Karpas-422 (cell line): ENCODE results near the gene FRG2C. TPM values are rescaled to one million over a fixed set of nuclear protein-coding genes. Genes with fewer than 3 reads are reported as not detected.
A peak's percentile ranks its signal among the peaks of the same experiment; 100 is the strongest.
"Not testable (repeated sequence)": the region's sequence is repeated elsewhere in the genome, so short reads cannot be mapped to it uniquely, and the experiment has no call there.

Experiments
- DNase-seq: peaks from one replicate; pipeline ENCODE4 v3.0.0-alpha.2; 2015
- H2AFZ ChIP-seq: fragments of 200-600 bp; sonication (generic); 2 replicates; pipeline ENCODE4 v1.6.1; 2014; ENCODE audit warnings: antibody characterized with exemption, low read length, mixed read lengths
- H3K27ac ChIP-seq: fragments of 200-600 bp; sonication (generic); 2 replicates; pipeline ENCODE4 v1.5.1; 2014; ENCODE audit warnings: mild to moderate bottlenecking, low read length, moderate library complexity
- H3K27me3 ChIP-seq: fragments of 200-600 bp; sonication (generic); 2 replicates; pipeline ENCODE4 v1.6.1; 2014; ENCODE audit warnings: low read length, mixed read lengths
- H3K36me3 ChIP-seq: fragments of 200-600 bp; sonication (generic); 2 replicates; pipeline ENCODE4 v1.6.1; 2014; ENCODE audit warnings: low read length, mixed read lengths; ENCODE audit not compliant: insufficient read depth
- H3K4me1 ChIP-seq: fragments of 200-600 bp; sonication (generic); 2 replicates; pipeline ENCODE4 v1.6.1; 2014; ENCODE audit warnings: mild to moderate bottlenecking, low read length, mixed read lengths
- H3K4me2 ChIP-seq: fragments of 200-600 bp; sonication (generic); 2 replicates; pipeline ENCODE4 v1.6.1; 2014; ENCODE audit warnings: low read length, low read depth, mild to moderate bottlenecking; ENCODE audit not compliant: poor library complexity, severe bottlenecking
- H3K4me3 ChIP-seq: fragments of 200-600 bp; sonication (generic); 2 replicates; pipeline ENCODE4 v1.5.1; 2014; ENCODE audit warnings: mild to moderate bottlenecking, antibody characterized with exemption, low read length, mixed read lengths
- H3K79me2 ChIP-seq: fragments of 200-600 bp; sonication (generic); 2 replicates; pipeline ENCODE4 v1.6.1; 2014; ENCODE audit warnings: mild to moderate bottlenecking, low read length, mixed read lengths
- H3K9ac ChIP-seq: fragments of 200-600 bp; sonication (generic); 2 replicates; pipeline ENCODE4 v1.6.0; 2014; ENCODE audit warnings: low read length
- H3K9me2 ChIP-seq: fragments of 200-600 bp; sonication (generic), shearing (Covaris generic); replicated peaks from 2 replicates; pipeline ENCODE4 v1.6.0; 2014; ENCODE audit warnings: mild to moderate bottlenecking, low read length, moderate library complexity; ENCODE audit not compliant: insufficient read depth
- H3K9me3 ChIP-seq: fragments of 300-700, 200-600 bp; sonication (generic); 2 replicates; pipeline ENCODE4 v1.6.1; 2014; ENCODE audit warnings: low read length, mixed read lengths
- H4K20me1 ChIP-seq: fragments of 200-600 bp; sonication (generic); 2 replicates; pipeline ENCODE4 v1.6.1; 2014; ENCODE audit warnings: mild to moderate bottlenecking, antibody characterized with exemption, low read length, low read depth; ENCODE audit not compliant: insufficient read depth
- total RNA-seq: library from RNA; depleted of rRNA; stranded (reverse); fragments of >200 nt; shearing (Covaris generic); gene quantifications from 2 replicates; pipeline ENCODE4 v1.2.3, GENCODE V29; 2014; ENCODE audit warnings: low replicate concordance

The FRG2C gene
- total RNA-seq, 1 experiment from 2014 or later: not detected

- not testable (repeated sequence) for H3K36me3 ChIP-seq, H3K27me3 ChIP-seq, H3K9me3 ChIP-seq, H3K9me2 ChIP-seq, H3K79me2 ChIP-seq, H3K27ac ChIP-seq, H4K20me1 ChIP-seq, H3K4me1 ChIP-seq, H2AFZ ChIP-seq
- Histone ChIP-seq H3K4me2 (peak overlapping the region; percentile 1), H3K9ac (peak overlapping the region; percentile 41), H3K4me3 (peak overlapping the region; percentile 42; the same call in 1 of the 2 replicates)
- DNase-seq: peak; percentile 62
These were observed 23.0 kb upstream of the FRG2C start for GRCh38 chr3:75641107-75641517.

GRCh38 chr3:75643031-75643800 is 20.9 kb upstream of the FRG2C start:
- H3K4me3 ChIP-seq, H3K36me3 ChIP-seq, H3K27me3 ChIP-seq, H2AFZ ChIP-seq, H3K27ac ChIP-seq, H3K9ac ChIP-seq, H3K9me2 ChIP-seq, H3K9me3 ChIP-seq, H4K20me1 ChIP-seq, H3K79me2 ChIP-seq, H3K4me1 ChIP-seq, H3K4me2 ChIP-seq: not testable (repeated sequence)
- DNase-seq: peak; percentile 70

- H3K79me2 ChIP-seq, DNase-seq, H3K4me3 ChIP-seq, H3K27ac ChIP-seq, H3K27me3 ChIP-seq, H2AFZ ChIP-seq, H4K20me1 ChIP-seq, H3K4me1 ChIP-seq, H3K4me2 ChIP-seq, H3K9me2 ChIP-seq, H3K36me3 ChIP-seq, H3K9ac ChIP-seq, H3K9me3 ChIP-seq: not testable (repeated sequence)
These were observed 18.6 kb upstream of the FRG2C start for GRCh38 chr3:75645548-75645947.

- Histone ChIP-seq H2AFZ (no peak overlapping the region), H3K4me3 (no peak overlapping the region), H3K27me3 (no peaks in the 10 kb centered on the region), H3K27ac (no peak overlapping the region), H3K4me1 (no peaks in the 10 kb centered on the region), H3K9me3 (no peaks in the 10 kb centered on the region), H3K4me2 (no peak overlapping the region), H3K9ac (no peak overlapping the region), H3K79me2 (no peaks in the 10 kb centered on the region), H4K20me1 (no peaks in the 10 kb centered on the region), H3K9me2 (no peaks in the 10 kb centered on the region), H3K36me3 (no peaks in the 10 kb centered on the region)
- no peak for DNase-seq
These were observed 13.9 kb upstream of the FRG2C start for GRCh38 chr3:75650191-75650590.

- not testable (repeated sequence) for H3K27ac ChIP-seq, H3K36me3 ChIP-seq, DNase-seq, H3K9me3 ChIP-seq, H3K4me3 ChIP-seq, H3K4me1 ChIP-seq, H3K4me2 ChIP-seq, H3K9me2 ChIP-seq, H3K9ac ChIP-seq, H3K79me2 ChIP-seq, H3K27me3 ChIP-seq, H2AFZ ChIP-seq, H4K20me1 ChIP-seq
These were observed 8.8 kb upstream of the FRG2C start for GRCh38 chr3:75655101-75655904.

GRCh38 chr3:75655956-75656355 is 8.2 kb upstream of the FRG2C start:
- not testable (repeated sequence) for H4K20me1 ChIP-seq, H3K9me3 ChIP-seq, H2AFZ ChIP-seq, H3K9me2 ChIP-seq, H3K27ac ChIP-seq, H3K4me3 ChIP-seq, H3K27me3 ChIP-seq, DNase-seq, H3K9ac ChIP-seq, H3K4me1 ChIP-seq, H3K4me2 ChIP-seq, H3K36me3 ChIP-seq, H3K79me2 ChIP-seq

- not testable (repeated sequence) for H3K9ac ChIP-seq
These were observed 5.6 kb upstream of the FRG2C start for GRCh38 chr3:75658411-75659107.

GRCh38 chr3:75659108-75659433 is 5.1 kb upstream of the FRG2C start:
- not testable (repeated sequence) for H3K9me2 ChIP-seq, H3K27ac ChIP-seq, H3K4me2 ChIP-seq, H3K4me1 ChIP-seq, H3K36me3 ChIP-seq, H3K9ac ChIP-seq, H3K27me3 ChIP-seq, H4K20me1 ChIP-seq, DNase-seq, H3K9me3 ChIP-seq, H3K4me3 ChIP-seq, H2AFZ ChIP-seq, H3K79me2 ChIP-seq

More at GRCh38 chr3:75658411-75659107, 5.6 kb upstream of the FRG2C start:
- H3K79me2 ChIP-seq, H2AFZ ChIP-seq, H3K4me1 ChIP-seq, H4K20me1 ChIP-seq, H3K4me2 ChIP-seq, H3K36me3 ChIP-seq, H3K9me2 ChIP-seq, DNase-seq, H3K27me3 ChIP-seq, H3K9me3 ChIP-seq, H3K4me3 ChIP-seq, H3K27ac ChIP-seq: not testable (repeated sequence)
